Spleen (tissue), 11 donors: ENCODE results near the gene CBFA2T2. TPM values are rescaled to one million over a fixed set of nuclear protein-coding genes. Genes with fewer than 3 reads are reported as not detected.
A peak's percentile ranks its signal among the peaks of the same experiment; 100 is the strongest.

ENCODE experiments used
- DNase-seq: peaks from one replicate; pipeline ENCODE4 v3.0.0-alpha.2; 2020
- H3K27ac ChIP-seq, 8 donors: fragments of 200-600 bp; sonication (generic) in 7 of 8; 1 replicate in 4 of 8; 2 replicates in 4 of 8; pipeline versions ENCODE4 v1.5.0 to v1.8.0; 2016 to 2021; ENCODE audit warnings: inconsistent platforms in 4 of 8, mild to moderate bottlenecking in 4 of 8, moderate library complexity in 1 of 8
- H3K27me3 ChIP-seq, 7 donors: fragments of 200-600 bp; sonication (generic) in 6 of 7; replicated peaks in 1 of 7; 1 replicate in 4 of 7; 2 replicates in 3 of 7; pipeline versions ENCODE4 v1.5.0 to v1.8.0; 2016 to 2021; ENCODE audit warnings: inconsistent platforms in 3 of 7, mild to moderate bottlenecking in 1 of 7
- H3K36me3 ChIP-seq, 6 donors: fragments of 200-600 bp; sonication (generic) in 5 of 6; 1 replicate in 4 of 6; 2 replicates in 2 of 6; pipeline versions ENCODE4 v1.5.0 to v1.8.0; 2016 to 2021; ENCODE audit warnings: inconsistent platforms in 2 of 6
- H3K4me1 ChIP-seq, 6 donors: fragments of 200-600 bp; sonication (generic) in 5 of 6; 1 replicate in 3 of 6; 2 replicates in 3 of 6; pipeline versions ENCODE4 v1.5.0 to v1.8.0; 2016 to 2021; ENCODE audit warnings: inconsistent platforms in 3 of 6
- H3K4me3 ChIP-seq, 8 donors: fragments of 200-600 bp; sonication (generic) in 7 of 8; 1 replicate in 4 of 8; 2 replicates in 4 of 8; pipeline versions ENCODE4 v1.5.0 to v1.8.0; 2016 to 2021; ENCODE audit warnings: inconsistent platforms in 4 of 8, mild to moderate bottlenecking in 4 of 8, moderate library complexity in 2 of 8
- H3K9me3 ChIP-seq, 8 donors: fragments of 200-600 bp; sonication (generic) in 7 of 8; 1 replicate in 4 of 8; 2 replicates in 4 of 8; pipeline versions ENCODE4 v1.5.0 to v1.8.0; 2016 to 2021; ENCODE audit warnings: inconsistent platforms in 4 of 8
- POLR2A ChIP-seq, 3 donors: fragments of 450-650 bp; IDR thresholded peaks; one replicate each; pipeline ENCODE4 v1.5.1; 2017; ENCODE audit warnings: antibody characterized with exemption in 3 of 3, mild to moderate bottlenecking in 1 of 3
- POLR2AphosphoS5 ChIP-seq, 3 donors: sonication (generic); formaldehyde crosslinking; IDR thresholded peaks; one replicate each; pipeline ENCODE4 v1.5.1; 2017; ENCODE audit warnings: antibody characterized with exemption in 3 of 3
- WGBS, 5 donors: extraction: QIAGEN DNeasy Blood & Tissue Kit in 3 of 5; methylation state at CpG; one replicate each; pipeline versions ENCODE4 v1.1.5 to v1.1.7; 2013 to 2018; 5-methylcytosine and 5-hydroxymethylcytosine counted together
- intact Hi-C: fragments of 100-400 bp; cut with DNase I; formaldehyde crosslinking; loops from one replicate; pipeline ENCODE4 v1.15.0; 2023; ENCODE audit warnings: low total_unique reads
- polyA plus RNA-seq, 3 donors: library from polyadenylated mRNA; stranded (reverse); fragments of 200-250 nt; gene quantifications; one replicate each; pipeline ENCODE4 v1.2.1, GENCODE V29; 2013
- total RNA-seq, 7 donors: library from RNA; depleted of rRNA in 3 of 7; stranded (reverse); fragments of >200 nt in 3 of 7; fragmentation: NEBNext Ultra II Directional in 4 of 7; extraction: Animal tissue kit (Norgen Biotek cat#: 25700) in 4 of 7; gene quantifications; one replicate each; pipeline versions ENCODE4 v1.1.0 to v1.2.1, GENCODE V29; 2016 to 2021
- TF ChIP-seq, protein P1 (sequence below), 11 experiments: fragments of 200-600 bp in 7 of 11; fragments of 450-650 bp in 4 of 11; sonication (generic) in 4 of 11; IDR thresholded peaks in 8 of 11; conservative IDR thresholded peaks in 3 of 11; 1 replicate in 7 of 11; 2 replicates in 4 of 11; pipeline versions ENCODE4 v1.4.0 to v1.8.0; 2016 to 2021; ENCODE audit warnings: antibody characterized with exemption in 11 of 11, inconsistent platforms in 4 of 11, mild to moderate bottlenecking in 1 of 11
- donor health status: healthy with polysubstance abuse.
- donor health status: DM: no; HTN: no; CAD: no; lungs with moderate emphysema.
- donor health status: DM: no; HTN: no; CAD: no.
- donor health status: Bipolar disorder and iron deficiency.
- donor health status: healthy.
- donor health status: DM: no; HTN: no; CAD: no.
- donor health status: DM: yes; HTN: yes; CAD: no.

Gene CBFA2T2
- total and polyA plus RNA-seq, 10 donors, result 3.3 to 25.4 (median 17.8) TPM

DNA sequence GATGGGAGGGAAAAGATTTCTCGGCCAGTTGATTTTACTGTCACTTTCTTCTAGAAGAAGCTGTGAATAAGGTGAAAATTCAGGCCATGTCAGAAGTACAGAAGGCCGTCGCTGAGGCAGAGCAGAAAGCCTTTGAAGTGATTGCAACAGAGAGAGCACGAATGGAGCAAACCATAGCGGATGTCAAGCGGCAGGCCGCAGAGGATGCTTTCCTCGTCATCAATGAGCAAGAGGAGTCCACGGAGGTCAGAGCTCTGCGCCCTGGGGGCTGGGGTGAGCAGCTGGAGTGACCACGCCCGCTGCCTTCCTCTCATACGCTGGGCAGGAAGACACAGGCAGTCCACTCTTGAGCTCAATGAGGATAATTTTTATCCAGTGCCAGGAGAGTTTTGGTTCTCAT, 150.4 kb downstream of the CBFA2T2 start:
- H3K27me3 ChIP-seq, result no peaks in the 10 kb centered on the region
- no peaks in the 10 kb centered on the region for H3K9me3 ChIP-seq
- TF ChIP-seq POLR2A (IDR thresholded peaks at IDR 0.05) (no peak), POLR2AphosphoS5 (IDR thresholded peaks at IDR 0.05) (peak in 1 of 3 donors; percentile 34)
- TF ChIP-seq, protein P1, sequence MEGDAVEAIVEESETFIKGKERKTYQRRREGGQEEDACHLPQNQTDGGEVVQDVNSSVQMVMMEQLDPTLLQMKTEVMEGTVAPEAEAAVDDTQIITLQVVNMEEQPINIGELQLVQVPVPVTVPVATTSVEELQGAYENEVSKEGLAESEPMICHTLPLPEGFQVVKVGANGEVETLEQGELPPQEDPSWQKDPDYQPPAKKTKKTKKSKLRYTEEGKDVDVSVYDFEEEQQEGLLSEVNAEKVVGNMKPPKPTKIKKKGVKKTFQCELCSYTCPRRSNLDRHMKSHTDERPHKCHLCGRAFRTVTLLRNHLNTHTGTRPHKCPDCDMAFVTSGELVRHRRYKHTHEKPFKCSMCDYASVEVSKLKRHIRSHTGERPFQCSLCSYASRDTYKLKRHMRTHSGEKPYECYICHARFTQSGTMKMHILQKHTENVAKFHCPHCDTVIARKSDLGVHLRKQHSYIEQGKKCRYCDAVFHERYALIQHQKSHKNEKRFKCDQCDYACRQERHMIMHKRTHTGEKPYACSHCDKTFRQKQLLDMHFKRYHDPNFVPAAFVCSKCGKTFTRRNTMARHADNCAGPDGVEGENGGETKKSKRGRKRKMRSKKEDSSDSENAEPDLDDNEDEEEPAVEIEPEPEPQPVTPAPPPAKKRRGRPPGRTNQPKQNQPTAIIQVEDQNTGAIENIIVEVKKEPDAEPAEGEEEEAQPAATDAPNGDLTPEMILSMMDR (IDR thresholded peaks at IDR 0.05 in 8 of 11, conservative IDR thresholded peaks at IDR 0.05 in 3 of 11), result no peak
- intact Hi-C loops, result no loop called here
- no peaks in the 10 kb centered on the region for H3K4me1 ChIP-seq
- no peak for DNase-seq
- peaks cover 0 to 98% (median 61%) of the 10 kb centered on the region in 6 donors for H3K36me3 ChIP-seq
- no peak overlapping the region for H3K27ac ChIP-seq
- 70 to 79% (median 76%) methylated on average over 13 of the region's 13 CpGs for WGBS, 5 donors
- no peak overlapping the region for H3K4me3 ChIP-seq

DNA sequence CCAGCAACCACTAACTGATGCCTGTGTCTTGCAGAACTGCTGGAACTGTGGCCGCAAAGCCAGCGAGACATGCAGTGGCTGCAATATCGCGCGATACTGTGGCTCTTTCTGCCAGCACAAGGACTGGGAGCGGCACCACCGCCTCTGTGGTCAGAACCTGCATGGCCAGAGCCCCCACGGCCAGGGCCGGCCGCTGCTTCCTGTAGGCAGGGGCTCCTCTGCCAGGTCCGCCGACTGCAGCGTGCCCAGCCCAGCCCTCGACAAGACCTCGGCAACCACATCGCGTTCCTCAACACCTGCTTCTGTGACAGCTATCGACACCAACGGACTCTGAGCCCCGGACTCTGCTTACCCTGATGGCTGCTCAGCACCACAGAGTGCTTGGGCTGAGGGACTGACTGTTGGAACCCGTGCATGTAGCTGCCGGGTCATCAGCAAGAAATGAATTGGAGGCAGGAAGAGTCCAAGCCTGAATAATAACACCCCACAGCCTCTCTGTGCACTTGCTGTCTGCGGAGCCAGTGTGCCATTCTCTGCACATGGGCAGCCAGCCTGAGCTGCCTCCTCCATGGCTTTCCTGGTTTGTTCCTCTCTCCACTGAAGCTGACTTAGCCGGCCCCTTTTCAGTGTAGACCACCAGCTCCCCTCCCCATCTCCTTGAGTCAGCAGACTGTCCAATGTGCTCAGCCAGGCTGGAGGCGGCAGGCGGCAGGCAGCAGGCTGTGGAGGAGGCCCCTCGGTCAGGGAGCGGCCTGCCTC, 154.6 kb downstream of the CBFA2T2 start:
- H3K27me3 ChIP-seq, result no peaks in the 10 kb centered on the region
- intact Hi-C loops, result no loop called here
- H3K4me1 ChIP-seq, result peaks cover 0 to 23% (median 8%) of the 10 kb centered on the region in 6 donors
- no peak for DNase-seq
- no peak overlapping the region for H3K4me3 ChIP-seq
- H3K9me3 ChIP-seq, result no peaks in the 10 kb centered on the region
- H3K27ac ChIP-seq, result no peak overlapping the region
- H3K36me3 ChIP-seq, result peaks cover 0 to 92% (median 49%) of the 10 kb centered on the region in 6 donors
- TF ChIP-seq, protein P1 (IDR thresholded peaks at IDR 0.05 in 8 of 11, conservative IDR thresholded peaks at IDR 0.05 in 3 of 11), result no peak
- peak in 1 of 3 donors; percentile 32 for TF ChIP-seq POLR2AphosphoS5 (IDR thresholded peaks at IDR 0.05)
- WGBS, 5 donors, result 90 to 95% (median 92%) methylated on average over 21 to 28 of the region's 28 CpGs

DNA sequence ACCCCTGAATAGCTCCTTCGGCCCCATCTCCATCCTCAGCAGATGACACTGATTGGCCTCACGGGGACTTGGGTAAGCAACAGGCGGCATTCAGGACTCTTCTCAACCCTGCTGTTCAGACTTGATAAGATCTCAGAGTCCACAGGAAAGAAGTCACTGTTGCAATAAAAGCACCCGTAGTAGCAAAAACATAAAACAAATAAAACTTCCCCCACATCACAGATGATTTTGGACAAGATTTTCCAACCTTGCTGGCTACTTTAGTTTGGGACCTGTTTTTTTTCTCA, 155.1 kb downstream of the CBFA2T2 start:
- intact Hi-C loops, result no loop called here
- H3K36me3 ChIP-seq, result peaks cover 0 to 87% (median 44%) of the 10 kb centered on the region in 6 donors
- H3K4me1 ChIP-seq, result peaks cover 0 to 23% (median 8%) of the 10 kb centered on the region in 6 donors

DNA sequence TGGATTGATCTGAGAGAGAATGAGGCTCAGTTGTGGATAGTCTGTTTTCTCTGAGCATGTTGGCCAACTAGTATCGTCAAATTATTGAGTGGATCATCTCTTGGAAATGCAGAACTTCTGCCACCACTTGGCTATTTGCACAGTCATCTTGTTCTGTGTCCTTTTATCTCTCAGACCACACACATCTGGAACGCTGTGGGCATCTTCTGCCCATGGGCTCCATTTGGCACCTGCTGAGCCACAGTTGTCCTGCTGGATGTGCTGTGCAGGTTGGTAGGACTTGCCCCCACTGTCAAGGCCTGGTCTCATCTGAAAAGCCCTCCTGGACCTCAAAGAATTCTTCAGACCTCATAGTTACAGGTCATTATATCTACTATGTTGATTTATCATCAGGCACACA, 155.5 kb downstream of the CBFA2T2 start:
- 78 to 96% (median 88%) methylated on average over 2 of the region's 2 CpGs for WGBS, 5 donors
- Histone ChIP-seq H3K27ac (no peak overlapping the region), H3K9me3 (no peaks in the 10 kb centered on the region), H3K27me3 (no peaks in the 10 kb centered on the region), H3K4me1 (peaks cover 0 to 23% (median 8%) of the 10 kb centered on the region in 6 donors), H3K4me3 (no peak overlapping the region), H3K36me3 (peaks cover 0 to 83% (median 40%) of the 10 kb centered on the region in 6 donors)
- DNase-seq, result no peak
- TF ChIP-seq, protein P1 (IDR thresholded peaks at IDR 0.05 in 8 of 11, conservative IDR thresholded peaks at IDR 0.05 in 3 of 11), result no peak
- TF ChIP-seq POLR2A (IDR thresholded peaks at IDR 0.05), result no peak
- intact Hi-C loops, result no loop called here

More for the DNA sequence above, 155.1 kb downstream of the CBFA2T2 start:
- Histone ChIP-seq H3K27ac (no peak overlapping the region), H3K27me3 (no peaks in the 10 kb centered on the region), H3K9me3 (no peaks in the 10 kb centered on the region), H3K4me3 (no peak overlapping the region)
- WGBS, 5 donors, result 65 to 86% (median 73%) methylated on average over 4 of the region's 4 CpGs
- TF ChIP-seq, protein P1 (IDR thresholded peaks at IDR 0.05 in 8 of 11, conservative IDR thresholded peaks at IDR 0.05 in 3 of 11), result no peak
- TF ChIP-seq POLR2A (IDR thresholded peaks at IDR 0.05) (no peak), POLR2AphosphoS5 (IDR thresholded peaks at IDR 0.05) (no peak)
- no peak for DNase-seq
